ENCODE results near the gene GPRC5C. TPM values are rescaled to one million over a fixed set of nuclear protein-coding genes. Genes with fewer than 3 reads are reported as not detected.

The GPRC5C gene
- total RNA-seq, 1 donor from 2014 or later, result 61.7 TPM

GRCh38 chr17:74452033-74452840 lies 20.3 kb downstream of the GPRC5C start:
- H3K4me3 ChIP-seq (ENCODE audit: low read depth, low read length), result no peak overlapping the region
- no peak for DNase-seq (ENCODE audit: low read depth)
- TF ChIP-seq CTCF (conservative IDR thresholded peaks at IDR 0.05; ENCODE audit: low read depth, low read length), result no peak

GRCh38 chr17:74452841-74453661 lies 21.2 kb downstream of the GPRC5C start:
- H3K4me3 ChIP-seq (ENCODE audit: low read depth, low read length), result peak overlapping the region; percentile 52
- no peak for TF ChIP-seq CTCF (conservative IDR thresholded peaks at IDR 0.05; ENCODE audit: low read depth, low read length)
- no peak for DNase-seq (ENCODE audit: low read depth)

- peak overlapping the region; percentile 52 for H3K4me3 ChIP-seq (ENCODE audit: low read depth, low read length)
- no peak for DNase-seq (ENCODE audit: low read depth)
- TF ChIP-seq CTCF (conservative IDR thresholded peaks at IDR 0.05; ENCODE audit: low read depth, low read length), result no peak
These were observed 21.8 kb downstream of the GPRC5C start for GRCh38 chr17:74453665-74454196.

- no peak for DNase-seq (ENCODE audit: low read depth)
- TF ChIP-seq CTCF (conservative IDR thresholded peaks at IDR 0.05; ENCODE audit: low read depth, low read length), result peak; percentile 4
- peak overlapping the region; percentile 45 for H3K4me3 ChIP-seq (ENCODE audit: low read depth, low read length)
These were observed 22.5 kb downstream of the GPRC5C start for GRCh38 chr17:74454197-74455024.

GRCh38 chr17:74455025-74455545 lies 23.2 kb downstream of the GPRC5C start:
- DNase-seq (ENCODE audit: low read depth), result no peak
- no peak for TF ChIP-seq CTCF (conservative IDR thresholded peaks at IDR 0.05; ENCODE audit: low read depth, low read length)
- H3K4me3 ChIP-seq (ENCODE audit: low read depth, low read length), result no peak overlapping the region

- H3K4me3 ChIP-seq (ENCODE audit: low read depth, low read length), result no peak overlapping the region
- DNase-seq (ENCODE audit: low read depth), result no peak
- no peak for TF ChIP-seq CTCF (conservative IDR thresholded peaks at IDR 0.05; ENCODE audit: low read depth, low read length)
These were observed 23.9 kb downstream of the GPRC5C start for GRCh38 chr17:74455821-74456220.

Measured in epithelial cell of proximal tubule (primary cell).